HEK293 (cell line): ENCODE measurements around the gene PPP1R18.

ENCODE experiments used
- CTCF ChIA-PET: fragments of 350-600 bp; formaldehyde crosslinking; extraction: SDS; loops from one replicate; lab custom pipeline; 2021; ENCODE audit warnings: antibody characterized with exemption; lab: Yijun Ruan, JAX
- POLR2A ChIA-PET: fragments of 300-600 bp; formaldehyde crosslinking; extraction: SDS; loops from one replicate; lab custom pipeline; 2020; ENCODE audit warnings: antibody characterized with exemption, inconsistent platforms; lab: Yijun Ruan, JAX
- H3K27ac ChIP-seq: fragments of 200-500 bp; sonication (Bioruptor generic); 2 replicates; pipeline ENCODE4 v1.5.1; 2014; ENCODE audit warnings: low read depth, low read length, control low read depth, inconsistent platforms; ENCODE audit errors: extremely low read depth
- H3K36me3 ChIP-seq, 2 experiments: fragments of 200-500 bp in 1 of 2; sonication (Bioruptor generic) in 1 of 2; 1 replicate in 1 of 2; 2 replicates in 1 of 2; pipeline ENCODE4 v1.5.1; 2014 to 2017; ENCODE audit warnings: inconsistent platforms in 2 of 2, low read length in 2 of 2; ENCODE audit not compliant: control insufficient read depth in 2 of 2, insufficient read depth in 1 of 2
- H3K4me1 ChIP-seq: fragments of 200-500 bp; sonication (Bioruptor generic); 2 replicates; pipeline ENCODE4 v1.5.1; 2014; ENCODE audit warnings: mild to moderate bottlenecking, low read length, inconsistent platforms; ENCODE audit not compliant: control insufficient read depth, insufficient read depth
- H3K4me3 ChIP-seq: 2 replicates; pipeline ENCODE4 v1.5.1; 2011; ENCODE audit warnings: low read depth, mild to moderate bottlenecking, control low read depth, low read length, moderate library complexity
- H3K9me3 ChIP-seq: fragments of 200-500 bp; sonication (Bioruptor generic); 2 replicates; pipeline ENCODE4 v1.5.1; 2014; ENCODE audit warnings: low read depth, low read length, inconsistent platforms; ENCODE audit not compliant: control insufficient read depth, insufficient read depth
- IKZF3 ChIP-seq: fragments of 450-650 bp; IDR thresholded peaks from 2 replicates; pipeline ENCODE4 v1.5.0; 2018; ENCODE audit warnings: missing biosample characterization, mild to moderate bottlenecking, missing genetic modification characterization, moderate library complexity
- PRDM10 ChIP-seq: fragments of 450-650 bp; formaldehyde crosslinking; IDR thresholded peaks from 2 replicates; pipeline ENCODE4 v1.5.1; 2016; ENCODE audit warnings: missing biosample characterization, missing genetic modification characterization
- SCRT1 ChIP-seq: fragments of 450-650 bp; formaldehyde crosslinking; IDR thresholded peaks from 2 replicates; pipeline ENCODE4 v1.5.1; 2016; ENCODE audit warnings: missing biosample characterization, missing genetic modification characterization, borderline replicate concordance
- SCRT2 ChIP-seq: fragments of 450-650 bp; formaldehyde crosslinking; IDR thresholded peaks from 2 replicates; pipeline ENCODE4 v1.5.1; 2016; ENCODE audit warnings: missing biosample characterization, missing genetic modification characterization
- ZBTB21 ChIP-seq: fragments of 450-650 bp; formaldehyde crosslinking; IDR thresholded peaks from 2 replicates; pipeline ENCODE4 v1.5.1; 2017; ENCODE audit warnings: missing biosample characterization, missing genetic modification characterization
- ZBTB8A ChIP-seq: fragments of 450-650 bp; formaldehyde crosslinking; IDR thresholded peaks from 2 replicates; pipeline ENCODE4 v1.5.1; 2016; ENCODE audit warnings: missing biosample characterization, missing genetic modification characterization
- ZNF121 ChIP-seq: fragments of 450-650 bp; formaldehyde crosslinking; IDR thresholded peaks from 2 replicates; pipeline ENCODE4 v1.5.1; 2016; ENCODE audit warnings: missing biosample characterization, missing genetic modification characterization
- ZNF132 ChIP-seq: fragments of 450-650 bp; formaldehyde crosslinking; IDR thresholded peaks from 2 replicates; pipeline ENCODE4 v1.5.1; 2017; ENCODE audit warnings: missing biosample characterization, missing genetic modification characterization, borderline replicate concordance
- ZNF26 ChIP-seq: fragments of 450-650 bp; formaldehyde crosslinking; IDR thresholded peaks from 2 replicates; pipeline ENCODE4 v1.5.1; 2016; ENCODE audit warnings: missing biosample characterization, missing genetic modification characterization
- ZNF311 ChIP-seq: fragments of 450-650 bp; formaldehyde crosslinking; IDR thresholded peaks from 2 replicates; pipeline ENCODE4 v1.5.1; 2017; ENCODE audit warnings: missing biosample characterization, missing genetic modification characterization, borderline replicate concordance
- ZNF341 ChIP-seq: fragments of 450-650 bp; formaldehyde crosslinking; IDR thresholded peaks from 2 replicates; pipeline ENCODE4; 2016; ENCODE audit warnings: low read depth, missing biosample characterization, missing genetic modification characterization
- ZNF580 ChIP-seq: fragments of 450-650 bp; formaldehyde crosslinking; IDR thresholded peaks from 2 replicates; pipeline ENCODE4 v1.5.1; 2016; ENCODE audit warnings: missing biosample characterization, missing genetic modification characterization
- ZNF600 ChIP-seq: fragments of 450-650 bp; formaldehyde crosslinking; IDR thresholded peaks from 2 replicates; pipeline ENCODE4 v1.5.1; 2016; ENCODE audit warnings: missing biosample characterization, missing genetic modification characterization
- ZNF654 ChIP-seq: fragments of 450-650 bp; formaldehyde crosslinking; IDR thresholded peaks from 2 replicates; pipeline ENCODE4 v1.5.1; 2016; ENCODE audit warnings: low read depth, missing biosample characterization, missing genetic modification characterization
- ZNF664 ChIP-seq: fragments of 450-650 bp; formaldehyde crosslinking; IDR thresholded peaks from 2 replicates; pipeline ENCODE4 v1.5.1; 2016; ENCODE audit warnings: missing biosample characterization, missing genetic modification characterization

Gene PPP1R18

GRCh38 chr6:30727920-30728553 is 41.6 kb upstream of the PPP1R18 start:
- no peaks in the 10 kb centered on the region for H3K9me3 ChIP-seq
- 0 out of 2 replicates have a peak, but pooled peaks have one; percentile 16 for TF ChIP-seq SCRT1
- TF ChIP-seq ZNF341 (tag by site-specific recombination): peak; percentile 68; the same call in 1 of the 2 replicates
- 0 out of 2 replicates have a peak, but pooled peaks have one; percentile 18 for TF ChIP-seq ZBTB8A (tag by site-specific recombination)
- 0 out of 2 replicates have a peak, but pooled peaks have one; percentile 13 for TF ChIP-seq ZNF600 (tag by site-specific recombination)
- TF ChIP-seq SCRT2: peak; percentile 86
- no peak for TF ChIP-seq ZNF132
- peak; percentile 14; the same call in 1 of the 2 replicates for TF ChIP-seq ZNF654 (tag by site-specific recombination)
- no peak for TF ChIP-seq ZNF311 (tag by site-specific recombination)
- TF ChIP-seq PRDM10 (tag by site-specific recombination): peak; percentile 90
- CTCF ChIA-PET: interaction anchor here (0.6 to 18.7 kb wide), 13 partner anchors 16 to 711 kb away, joined by 3 to 692 read pairs (median 4); partner anchors contain the start of gene DHX16
- H3K36me3 ChIP-seq: peaks cover 13 to 78% of the 10 kb centered on the region in 2 experiments
- POLR2A ChIA-PET: interaction anchor here (1.1 to 6.5 kb wide), 7 partner anchors 8 to 113 kb away, joined by 4 to 61 read pairs (median 7); partner anchors contain the start of genes DHX16 and MDC1
- H3K4me1 ChIP-seq: peaks cover 4% of the 10 kb centered on the region
- H3K27ac ChIP-seq: no peak overlapping the region
- no peak overlapping the region for H3K4me3 ChIP-seq

GRCh38 chr6:30726506-30727413 is 40.3 kb upstream of the PPP1R18 start:
- Histone ChIP-seq H3K4me3 (no peak overlapping the region), H3K36me3 (peaks cover 14 to 78% of the 10 kb centered on the region in 2 experiments), H3K9me3 (no peaks in the 10 kb centered on the region), H3K27ac (0 out of 2 replicates have a peak overlapping the region, but pooled peaks have one; percentile 5), H3K4me1 (peaks cover 4% of the 10 kb centered on the region)
- TF ChIP-seq IKZF3 (tag by site-specific recombination) (0 out of 2 replicates have a peak, but pooled peaks have one; percentile 45), ZNF664 (tag by site-specific recombination) (peak; percentile 87; the same call in 1 of the 2 replicates), ZNF121 (tag by site-specific recombination) (peak; percentile 98), ZNF26 (tag by site-specific recombination) (no peak), ZBTB21 (tag by site-specific recombination) (no peak), ZNF580 (peak; percentile 70; the same call in 1 of the 2 replicates), ZNF600 (tag by site-specific recombination) (peak; percentile 22; the same call in 1 of the 2 replicates)
- ChIA-PET CTCF (interaction anchor here (0.5 to 18.7 kb wide), 9 partner anchors 25 to 360 kb away, joined by 3 to 692 read pairs (median 3); partner anchors contain the start of gene DHX16), POLR2A (interaction anchor here (0.6 to 6.5 kb wide), 17 partner anchors 10 to 156 kb away, joined by 3 to 61 read pairs (median 4); partner anchors contain the start of genes DHX16, FLOT1, IER3 and MDC1)
